AG04450 (cell line): ENCODE results near the gene THAP7. TPM values are rescaled to one million over a fixed set of nuclear protein-coding genes. Genes with fewer than 3 reads are reported as not detected.

Source experiments
- CTCF ChIA-PET: fragments of 300-600, 350-600 bp; formaldehyde crosslinking; extraction: SDS; loops from one replicate; lab custom pipeline; 2022; ENCODE audit warnings: antibody characterized with exemption, inconsistent platforms; lab: Charles Lee
- POLR2A ChIA-PET: fragments of 350-600 bp; formaldehyde crosslinking; extraction: SDS; loops from one replicate; lab custom pipeline; 2021; ENCODE audit warnings: antibody characterized with exemption, inconsistent platforms; lab: Yijun Ruan, JAX
- DNase-seq: peaks from one replicate; pipeline ENCODE4 v3.0.0-alpha.2; 2011; ENCODE audit warnings: low read depth, low spot score
- H3K27ac ChIP-seq: one replicate; pipeline ENCODE4 v1.5.1; 2012; ENCODE audit warnings: low read depth, low read length, control low read depth
- H3K27me3 ChIP-seq: one replicate; pipeline ENCODE4 v1.6.0; 2012; ENCODE audit warnings: low read length; ENCODE audit not compliant: control insufficient read depth, insufficient read depth
- H3K4me3 ChIP-seq: 2 replicates; pipeline ENCODE4 v1.5.1; 2011; ENCODE audit warnings: mild to moderate bottlenecking, low read depth, low read length, control low read depth
- H3K9me3 ChIP-seq: 2 replicates; pipeline ENCODE4 v1.5.1; 2012; ENCODE audit warnings: low read length; ENCODE audit not compliant: control insufficient read depth, insufficient read depth
- CTCF ChIP-seq: IDR thresholded peaks from 2 replicates; pipeline ENCODE4 v1.5.1; 2011; ENCODE audit warnings: low read depth, low read length, control low read depth, inconsistent platforms
- polyA plus RNA-seq: library from polyadenylated mRNA; depleted of rRNA; stranded (reverse); fragments of >200 nt; gene quantifications from 2 replicates; pipeline ENCODE4 v1.2.3, GENCODE V29; 2011

Gene THAP7
- polyA plus RNA-seq, 1 experiment = 12.5 TPM

- Histone ChIP-seq H3K27ac (no peak overlapping the region), H3K27me3 (no peaks in the 10 kb centered on the region), H3K9me3 (no peaks in the 10 kb centered on the region), H3K4me3 (no peak overlapping the region)
- TF ChIP-seq CTCF = no peak
- ChIA-PET CTCF (interaction anchor here (1.6 kb wide), 1 partner anchor 56 kb away, joined by 5 read pairs; no protein-coding TSS in a partner anchor), POLR2A (interaction anchor here (0.6 kb wide), 1 partner anchor 43 kb away, joined by 3 read pairs; no protein-coding TSS in a partner anchor)
- DNase-seq = no peak
Observed at GRCh38 chr22:21047035-21047661, 45.2 kb upstream of the THAP7 start.

GRCh38 chr22:21045585-21046294 is 43.8 kb upstream of the THAP7 start, which contains the start of gene LRRC74B:
Gene LRRC74B (plus strand): TSS chr22:21045946. CDS start chr22:21045987, 41 bp downstream.
- POLR2A ChIA-PET = interaction anchor here (1.2 to 1.6 kb wide), 2 partner anchors 44 to 64 kb away, joined by 3 read pairs; partner anchors contain the start of genes LZTR1 and THAP7
- peak; percentile 67 for DNase-seq
- Histone ChIP-seq H3K4me3 (peak within 1 kb of the TSS; percentile 57), H3K9me3 (no peaks in the 10 kb centered on the region), H3K27me3 (no peaks in the 10 kb centered on the region), H3K27ac (peak within 1 kb of the TSS; percentile 40)
- TF ChIP-seq CTCF = no peak
- CTCF ChIA-PET = interaction anchor here (1.6 kb wide), 1 partner anchor 57 kb away, joined by 5 read pairs; no protein-coding TSS in a partner anchor

- Histone ChIP-seq H3K27me3 (no peaks in the 10 kb centered on the region), H3K9me3 (no peaks in the 10 kb centered on the region), H3K27ac (peak overlapping the region; percentile 40), H3K4me3 (peak overlapping the region; percentile 39)
- ChIA-PET CTCF (interaction anchor here (1.6 kb wide), 1 partner anchor 58 kb away, joined by 5 read pairs; no protein-coding TSS in a partner anchor), POLR2A (interaction anchor here (0.5 to 1.6 kb wide), 4 partner anchors 27 to 63 kb away, joined by 3 to 7 read pairs (median 4); partner anchors contain the start of genes LZTR1 and THAP7)
- DNase-seq = no peak
- TF ChIP-seq CTCF = no peak
Observed at GRCh38 chr22:21044931-21045584, 43.1 kb upstream of the THAP7 start.

GRCh38 chr22:21043860-21044535 is 42.1 kb upstream of the THAP7 start:
- TF ChIP-seq CTCF = no peak
- H3K27ac ChIP-seq = no peak overlapping the region
- peak overlapping the region; percentile 17; the same call in 1 of the 2 replicates for H3K4me3 ChIP-seq
- ChIA-PET POLR2A (no interaction called here), CTCF (interaction anchor here (0.6 to 1.3 kb wide), 2 partner anchors 23 to 633 kb away, joined by 4 read pairs; no protein-coding TSS in a partner anchor)
- no peaks in the 10 kb centered on the region for H3K9me3 ChIP-seq
- no peak for DNase-seq
- no peaks in the 10 kb centered on the region for H3K27me3 ChIP-seq
